ENCODE data around the gene DST.
A peak's percentile ranks its signal among the peaks of the same experiment; 100 is the strongest.

The DST gene

DNA sequence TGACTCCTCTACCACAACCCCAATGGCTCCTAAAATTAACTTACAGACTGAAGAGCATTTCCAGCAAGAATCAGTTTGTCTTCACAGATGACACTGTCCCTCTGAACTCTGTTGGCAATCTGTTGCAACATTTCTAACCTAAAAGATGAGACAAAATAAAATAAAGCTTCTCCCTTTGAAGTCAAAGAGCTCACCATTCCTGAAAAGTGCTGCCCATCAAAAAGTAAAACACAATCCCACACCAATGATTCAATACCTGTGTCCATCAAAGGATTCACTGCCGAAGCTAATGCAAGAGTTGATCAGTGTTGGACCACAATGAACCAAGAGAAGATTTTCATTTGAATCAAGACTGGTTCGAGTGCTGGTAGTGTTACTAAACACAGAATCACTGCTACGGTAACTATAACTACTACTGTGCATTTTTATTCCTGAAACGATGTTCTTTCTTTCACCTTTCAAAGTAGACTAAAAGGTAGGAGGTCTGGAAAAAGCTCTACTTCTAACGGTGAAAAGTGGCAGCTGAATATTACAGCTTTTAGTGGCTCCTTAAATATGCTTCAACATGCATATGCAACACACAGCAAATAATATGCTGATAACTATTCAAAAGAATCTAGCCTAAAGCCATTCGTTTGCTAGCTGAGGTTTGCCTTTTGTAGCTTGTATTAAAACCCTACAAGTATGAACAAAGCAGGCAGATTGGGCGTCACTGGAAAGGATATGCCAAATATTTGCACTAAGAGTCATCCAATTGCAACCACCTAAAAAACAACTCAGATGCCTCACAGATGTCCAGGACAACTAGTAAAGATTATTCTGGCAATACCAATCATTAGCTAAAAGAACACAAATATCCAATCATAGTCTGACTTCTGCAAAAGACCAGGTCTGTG, at the start of gene DST:
TSS of gene DST (minus strand) at position 524 of the 896 bp plus-strand sequence.
- peak; percentile 84 for DNase-seq (ENCODE audit: low read depth)

- no peak for DNase-seq (ENCODE audit: low read depth)
Observed at GRCh38 chr6:56691814-56692213, 49.1 kb upstream of the DST start.

DNA sequence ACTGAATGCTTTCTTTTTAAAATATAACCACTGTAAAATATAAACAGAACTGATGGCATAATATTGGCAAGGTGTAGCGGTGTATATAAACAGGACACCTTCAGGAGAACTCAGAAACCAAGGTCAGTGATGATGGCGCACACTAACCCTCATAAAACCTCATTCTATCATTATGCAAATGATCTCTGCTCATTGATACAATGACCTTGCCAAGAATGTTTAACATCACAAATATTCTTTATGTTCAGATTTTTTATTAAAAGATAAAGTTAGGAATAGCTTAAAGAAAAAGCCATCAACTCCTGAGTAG, 48.6 kb upstream of the DST start:
- DNase-seq (ENCODE audit: low read depth) = no peak

DNA sequence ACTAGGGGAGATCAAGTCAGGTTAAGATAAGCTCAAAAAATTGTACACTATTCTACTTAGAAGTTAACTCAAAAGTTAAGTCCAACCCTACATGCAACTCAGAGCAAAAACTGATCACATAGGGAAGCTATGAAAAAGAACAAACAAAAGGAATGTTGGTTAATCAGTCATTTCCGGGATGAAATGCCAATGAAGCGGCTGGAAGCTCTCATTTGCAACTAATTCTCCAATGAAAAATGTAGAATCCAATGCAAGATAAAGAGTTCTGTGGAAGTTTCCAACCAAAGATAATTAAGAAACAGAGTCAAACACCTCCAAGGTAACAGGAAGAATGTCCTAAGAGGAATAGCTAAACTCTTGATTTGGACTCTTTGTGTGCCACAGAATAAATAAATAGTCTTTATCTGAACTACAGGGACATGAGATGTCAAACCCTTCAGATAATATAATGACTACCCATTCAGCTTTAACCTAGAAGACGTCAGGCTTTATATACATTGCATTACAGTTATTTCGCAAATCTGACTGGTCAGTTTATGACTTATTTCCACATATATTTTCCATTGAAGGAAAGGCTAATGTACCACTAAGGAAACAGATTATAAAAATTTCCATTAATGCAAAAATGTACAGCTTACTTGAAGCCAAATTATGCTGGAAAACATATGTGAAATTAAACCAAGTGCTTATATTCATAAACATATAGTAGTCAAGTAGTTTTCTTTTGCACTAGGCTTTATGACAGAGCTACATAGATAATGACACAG, 48.0 kb upstream of the DST start:
- DNase-seq (ENCODE audit: low read depth) = peak; percentile 60

DNA sequence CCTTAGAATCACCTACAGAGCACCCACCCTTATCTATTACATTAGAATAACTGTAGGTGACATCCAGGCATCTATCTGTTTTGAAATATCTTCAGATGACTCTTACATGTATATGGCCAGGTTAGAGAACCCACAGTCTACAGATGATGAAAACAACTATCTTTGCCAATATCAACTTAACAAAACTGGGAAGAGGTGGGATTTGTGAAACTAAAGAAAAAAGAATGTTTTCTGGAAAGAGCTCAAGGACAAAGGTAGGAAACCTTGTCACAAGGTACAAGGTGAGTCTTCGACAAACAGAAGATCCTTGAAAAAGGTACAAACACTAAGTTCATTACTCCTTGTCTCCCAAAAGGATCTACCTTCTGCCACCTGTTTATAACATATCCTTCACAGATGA, 47.0 kb upstream of the DST start:
- DNase-seq (ENCODE audit: low read depth) = no peak

DNA sequence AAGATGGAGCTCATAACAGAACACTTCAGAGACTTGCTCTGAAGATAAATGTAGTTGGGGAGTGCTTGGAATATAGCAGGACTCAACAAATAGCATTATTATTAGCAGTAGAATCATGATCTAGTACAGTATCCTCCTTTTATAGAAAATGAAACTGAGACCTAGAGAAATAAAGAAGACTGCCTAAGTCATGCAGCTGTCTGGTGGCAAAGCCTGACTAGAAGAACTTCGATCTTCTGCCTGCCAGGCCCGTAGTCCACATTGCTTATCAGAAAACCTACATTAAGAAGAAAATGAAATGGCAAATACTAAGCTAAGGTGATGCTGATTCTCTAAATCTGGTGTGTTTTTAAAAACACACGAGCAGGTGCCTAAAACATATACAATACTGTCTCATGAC, 46.4 kb upstream of the DST start:
- DNase-seq (ENCODE audit: low read depth) = no peak

- no peak for DNase-seq (ENCODE audit: low read depth)
Observed at GRCh38 chr6:56688521-56688920, 45.8 kb upstream of the DST start.

DNA sequence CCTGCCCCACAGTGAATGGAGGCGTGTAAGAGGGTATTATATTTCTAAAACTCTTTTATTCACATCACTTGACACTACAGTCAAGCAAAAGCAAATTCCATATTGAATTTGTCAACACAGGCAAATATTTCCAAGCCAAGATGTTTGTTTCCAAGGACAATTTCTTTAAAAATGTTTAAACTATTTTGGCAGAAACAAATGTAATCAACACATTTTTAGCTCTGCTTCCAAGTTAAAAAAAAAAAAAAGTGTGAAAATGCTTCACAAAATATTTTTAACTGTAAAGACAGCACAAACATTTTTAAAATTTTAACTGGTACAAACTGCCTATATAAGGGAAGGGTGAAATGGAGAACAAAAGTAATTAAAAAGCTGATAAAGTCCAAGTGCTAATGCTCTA, 44.9 kb upstream of the DST start:
- DNase-seq (ENCODE audit: low read depth) = no peak

GRCh38 chr6:56686429-56686828, 43.7 kb upstream of the DST start:
- DNase-seq (ENCODE audit: low read depth) = no peak

DNA sequence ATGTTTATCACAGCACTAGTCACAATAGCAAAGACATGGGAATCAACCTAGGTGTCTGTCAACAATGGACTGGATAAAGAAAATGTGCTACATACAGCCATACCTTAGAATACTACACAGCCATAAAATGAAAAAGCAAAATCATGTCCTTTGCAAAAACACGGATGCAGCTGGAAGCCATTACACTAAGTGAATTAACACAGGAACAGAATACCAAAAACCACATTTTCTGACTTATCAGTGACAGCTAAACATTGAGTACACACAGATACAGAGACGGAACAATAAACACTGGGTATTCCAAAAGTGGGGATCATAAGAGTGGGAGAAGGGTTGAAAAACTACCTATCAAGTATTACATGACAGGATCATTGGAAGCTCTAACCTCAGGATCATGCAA, 43.3 kb upstream of the DST start:
- DNase-seq (ENCODE audit: low read depth) = no peak

DNA sequence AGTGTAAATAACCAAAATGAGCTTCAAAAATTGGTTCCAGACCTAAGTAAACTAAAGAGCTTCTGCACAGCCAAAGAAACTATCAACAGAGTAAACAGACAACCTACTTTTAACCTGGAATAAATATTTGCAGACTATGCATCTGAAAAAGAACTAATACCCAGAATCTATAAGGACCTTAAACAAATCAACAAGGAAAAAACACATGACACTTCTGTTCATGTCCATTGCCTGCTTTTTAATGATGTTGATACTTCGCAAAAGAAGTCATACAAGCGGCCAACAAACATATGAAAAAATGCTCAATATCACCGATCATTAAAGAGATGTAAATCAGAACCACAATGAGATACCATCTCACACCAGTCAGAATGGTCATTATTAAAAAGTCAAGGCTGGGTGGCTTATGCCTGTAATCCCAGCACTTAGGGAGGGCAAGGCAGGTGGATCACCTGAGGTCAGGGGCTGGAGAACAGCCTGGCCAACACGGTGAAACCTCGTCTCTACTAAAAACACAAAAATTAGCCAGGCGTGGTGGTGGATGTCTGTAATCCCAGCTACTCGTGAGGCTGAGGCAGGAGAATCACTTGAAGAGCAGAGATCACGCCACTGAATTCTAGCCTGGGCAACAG, 42.5 kb upstream of the DST start:
- no peak for DNase-seq (ENCODE audit: low read depth)

DNA sequence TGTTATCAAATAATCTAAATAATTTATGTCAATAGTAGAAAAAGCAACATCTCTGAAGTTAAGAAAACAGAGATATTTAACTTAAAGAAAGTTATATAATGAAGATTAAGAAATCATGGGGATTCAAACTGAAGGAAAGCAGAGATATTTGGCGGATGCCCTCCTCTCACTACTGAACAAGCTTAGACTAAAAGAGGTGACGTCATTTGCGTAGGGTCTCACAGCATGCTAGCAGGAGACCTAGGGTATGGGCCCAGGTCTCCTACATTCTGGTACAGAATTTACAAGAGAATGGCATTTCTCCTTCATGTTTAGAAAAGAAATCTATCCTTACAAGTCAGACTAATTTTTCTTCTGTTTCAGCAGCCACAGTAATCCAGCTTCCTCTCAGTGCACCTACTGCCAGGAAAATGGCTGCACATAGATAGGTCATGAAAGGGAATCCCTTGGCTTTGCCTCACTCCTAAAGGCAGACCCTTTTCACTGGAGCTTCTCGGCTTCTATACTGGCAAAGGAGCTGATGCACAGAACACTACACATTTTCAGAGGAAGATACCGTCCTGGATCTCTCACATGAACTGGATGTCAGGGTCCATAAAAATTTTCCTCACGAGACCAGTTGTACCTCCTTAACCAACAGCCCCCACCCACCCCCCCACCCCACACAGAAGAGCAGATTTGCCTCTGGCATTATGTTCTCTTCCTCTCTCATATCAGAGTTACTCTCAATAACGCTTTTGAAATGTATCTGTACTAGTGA, 41.8 kb upstream of the DST start:
- DNase-seq (ENCODE audit: low read depth) = no peak

- peak; percentile 95 for DNase-seq (ENCODE audit: low read depth)
Observed at GRCh38 chr6:56683882-56684281, 41.2 kb upstream of the DST start.

GRCh38 chr6:56682635-56683034, 39.9 kb upstream of the DST start:
- no peak for DNase-seq (ENCODE audit: low read depth)

- no peak for DNase-seq (ENCODE audit: low read depth)
Observed at GRCh38 chr6:56677559-56677958, 34.9 kb upstream of the DST start.

DNA sequence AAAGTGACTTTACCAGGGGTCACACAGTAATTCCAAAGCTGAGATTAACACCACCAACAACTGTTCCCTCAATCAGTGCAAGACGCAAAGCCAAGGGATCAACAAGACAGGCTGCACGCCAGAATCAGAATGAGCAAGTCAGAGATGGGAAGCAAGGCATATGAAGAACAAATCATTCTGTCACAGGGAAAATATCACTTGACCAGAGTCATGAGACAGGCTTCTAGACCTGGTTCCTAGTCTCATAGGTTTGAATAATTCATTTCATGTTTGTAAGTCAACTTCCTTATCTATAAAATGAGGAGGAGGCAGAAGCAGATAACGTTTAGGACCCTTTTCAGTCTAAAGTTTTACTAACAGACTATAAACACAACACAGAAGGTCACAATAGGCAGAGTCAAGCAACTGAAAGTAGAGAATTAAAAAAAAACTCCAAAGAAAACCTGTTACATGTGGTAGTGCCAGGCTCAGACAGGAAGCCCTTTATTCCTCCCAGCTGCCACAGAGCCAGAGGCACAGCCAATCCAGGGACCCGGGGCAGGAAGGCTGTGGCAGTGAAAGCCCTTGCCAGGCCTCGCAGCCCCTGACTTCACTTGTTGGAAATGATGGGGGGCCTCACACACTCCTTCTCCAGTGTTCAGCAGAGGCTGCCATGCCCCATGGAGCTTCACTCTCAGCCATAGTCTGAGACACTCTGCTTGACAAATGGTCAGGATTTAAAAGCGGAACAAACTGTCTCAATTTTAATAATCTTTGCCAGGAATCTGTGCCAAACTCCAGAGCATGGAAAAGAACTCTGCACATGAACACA, 29.2 kb upstream of the DST start:
- peak; percentile 88 for DNase-seq (ENCODE audit: low read depth)

- no peak for DNase-seq (ENCODE audit: low read depth)
Observed at GRCh38 chr6:56671160-56671559, 28.5 kb upstream of the DST start.

- DNase-seq (ENCODE audit: low read depth) = no peak
Observed at GRCh38 chr6:56669041-56669440, 26.4 kb upstream of the DST start.

DNA sequence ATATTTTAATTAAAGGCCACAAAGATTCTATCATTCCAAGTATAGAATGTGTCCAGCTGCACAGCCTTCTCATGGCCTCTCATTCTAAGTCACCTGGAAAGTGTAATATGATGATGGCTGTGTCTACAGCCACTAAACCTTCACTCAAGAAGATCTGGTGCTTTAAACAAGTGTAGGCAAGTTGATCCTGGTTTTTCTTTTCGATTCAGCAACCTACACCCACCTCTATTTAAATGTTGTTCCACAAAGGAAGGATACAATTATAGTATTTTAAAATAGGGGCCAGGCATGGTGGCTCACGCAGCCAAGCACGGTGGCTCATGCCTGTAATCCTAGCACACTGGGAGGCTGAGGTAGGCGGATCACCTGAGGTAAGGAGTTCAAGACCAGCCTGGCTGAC, 25.5 kb upstream of the DST start:
- no peak for DNase-seq (ENCODE audit: low read depth)

GRCh38 chr6:56667336-56667735, 24.6 kb upstream of the DST start:
- DNase-seq (ENCODE audit: low read depth) = no peak

DNA sequence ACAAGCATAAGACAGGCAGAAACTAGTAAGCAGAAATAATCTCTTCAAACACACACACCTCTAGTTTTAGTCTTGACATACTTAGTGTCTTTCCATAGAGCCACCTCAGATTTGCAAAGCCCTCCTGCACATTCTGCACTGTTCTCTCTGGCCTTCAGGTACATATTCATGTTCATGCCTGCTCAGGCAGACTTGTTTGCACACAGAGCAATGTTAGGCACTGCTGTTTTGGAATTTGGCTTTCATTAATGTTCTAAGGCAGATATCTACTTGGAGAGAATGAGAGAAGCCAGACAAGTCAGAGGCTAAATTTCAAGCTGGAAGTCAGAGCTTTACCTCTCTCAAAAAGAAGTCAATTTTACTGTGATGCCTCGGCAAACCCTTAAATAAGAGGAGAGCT, 21.3 kb upstream of the DST start:
- no peak for DNase-seq (ENCODE audit: low read depth)

DNA sequence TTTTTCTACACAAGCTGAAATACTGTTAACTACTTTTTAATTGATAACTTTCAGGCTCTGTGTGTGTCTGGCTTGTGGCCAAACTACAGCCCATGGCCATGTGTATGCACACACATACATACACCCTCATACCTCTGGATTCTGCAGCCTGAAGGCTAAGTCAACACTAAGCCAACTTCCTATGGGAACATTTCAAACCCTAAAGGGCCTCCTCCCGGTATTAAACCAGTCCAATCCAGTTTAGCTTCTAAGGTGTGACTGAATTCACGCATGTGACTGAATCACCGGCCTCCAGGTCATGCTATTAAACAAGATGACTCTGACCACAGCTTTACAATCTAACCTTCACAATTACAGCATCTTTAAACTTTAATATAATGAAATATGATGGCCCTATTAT, 20.7 kb upstream of the DST start:
- no peak for DNase-seq (ENCODE audit: low read depth)
